Effector CD4-positive, alpha-beta T cell (primary cell): ENCODE data around the gene ID1.
"Not testable (repeated sequence)": the region's sequence is repeated elsewhere in the genome, so short reads cannot be mapped to it uniquely, and the experiment has no call there.

Source experiments
- DNase-seq: peaks from one replicate; pipeline ENCODE4 v3.0.0-alpha.2; 2020

The ID1 gene

GRCh38 chr20:31638816-31639215 lies 33.7 kb downstream of the ID1 start:
- DNase-seq: no peak

GRCh38 chr20:31640259-31640658 lies 35.2 kb downstream of the ID1 start:
- no peak for DNase-seq

- DNase-seq: no peak
Observed at GRCh38 chr20:31641391-31641790, 36.3 kb downstream of the ID1 start.

GRCh38 chr20:31642837-31643236 lies 37.7 kb downstream of the ID1 start:
- no peak for DNase-seq

- no peak for DNase-seq
Observed at GRCh38 chr20:31643522-31643921, 38.4 kb downstream of the ID1 start.

GRCh38 chr20:31644701-31645100 lies 39.6 kb downstream of the ID1 start:
- no peak for DNase-seq

- not testable (repeated sequence) for DNase-seq
Observed at GRCh38 chr20:31648104-31648503, 43.0 kb downstream of the ID1 start.

- DNase-seq: no peak
Observed at GRCh38 chr20:31652917-31653396, 47.9 kb downstream of the ID1 start.

- no peak for DNase-seq
Observed at GRCh38 chr20:31653561-31653960, 48.5 kb downstream of the ID1 start.

- DNase-seq: no peak
Observed at GRCh38 chr20:31654534-31654933, 49.4 kb downstream of the ID1 start.
